OCI-LY7 (cell line): ENCODE data around the gene RAD51B.

ENCODE experiments used
- EZH2phosphoT487 ChIP-seq: fragments of 200-600 bp; sonication (generic); IDR thresholded peaks from 2 replicates; pipeline ENCODE4 v1.6.1; 2018; ENCODE audit warnings: low read depth, borderline replicate concordance, mild to moderate bottlenecking, mixed run types, antibody characterized with exemption, low read length, moderate library complexity, mixed read lengths
- TF ChIP-seq, protein P1 (sequence below): fragments of 200-600 bp; sonication (generic); conservative IDR thresholded peaks from 2 replicates; pipeline ENCODE4 v1.5.1; 2014; ENCODE audit warnings: mild to moderate bottlenecking, antibody characterized with exemption, low read length, moderate library complexity, mixed read lengths

DNA sequence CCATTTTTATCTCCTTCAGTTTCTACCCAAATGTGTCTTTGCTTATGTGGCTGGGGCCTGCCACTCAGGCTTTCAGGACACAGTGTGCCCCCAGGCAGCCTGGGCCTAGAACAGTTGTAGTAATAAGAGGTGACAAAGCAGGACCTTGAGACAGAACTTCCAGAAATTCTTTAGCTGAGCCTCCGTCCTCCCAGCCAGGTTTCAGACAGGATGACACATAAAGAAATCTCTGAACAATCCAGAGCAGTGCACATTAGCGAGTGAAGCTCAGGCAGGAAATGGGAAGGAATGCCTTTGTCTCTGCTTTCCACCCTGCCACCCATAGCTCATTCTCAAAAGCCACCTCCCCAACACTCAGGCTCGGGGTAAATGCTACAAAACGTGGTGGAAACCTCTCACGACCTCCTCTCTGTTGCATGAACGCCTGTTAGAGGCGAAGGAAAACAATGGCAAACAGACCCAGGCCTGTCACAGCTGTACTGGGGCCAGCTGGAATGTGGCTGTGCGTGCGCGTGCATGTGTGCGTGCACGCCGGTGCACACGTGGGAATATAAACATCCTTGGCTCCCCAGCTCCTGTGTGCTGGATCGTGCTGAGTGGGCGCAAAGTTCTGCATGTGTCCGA, 686.6 kb downstream of the RAD51B start:
- TF ChIP-seq, protein P1, sequence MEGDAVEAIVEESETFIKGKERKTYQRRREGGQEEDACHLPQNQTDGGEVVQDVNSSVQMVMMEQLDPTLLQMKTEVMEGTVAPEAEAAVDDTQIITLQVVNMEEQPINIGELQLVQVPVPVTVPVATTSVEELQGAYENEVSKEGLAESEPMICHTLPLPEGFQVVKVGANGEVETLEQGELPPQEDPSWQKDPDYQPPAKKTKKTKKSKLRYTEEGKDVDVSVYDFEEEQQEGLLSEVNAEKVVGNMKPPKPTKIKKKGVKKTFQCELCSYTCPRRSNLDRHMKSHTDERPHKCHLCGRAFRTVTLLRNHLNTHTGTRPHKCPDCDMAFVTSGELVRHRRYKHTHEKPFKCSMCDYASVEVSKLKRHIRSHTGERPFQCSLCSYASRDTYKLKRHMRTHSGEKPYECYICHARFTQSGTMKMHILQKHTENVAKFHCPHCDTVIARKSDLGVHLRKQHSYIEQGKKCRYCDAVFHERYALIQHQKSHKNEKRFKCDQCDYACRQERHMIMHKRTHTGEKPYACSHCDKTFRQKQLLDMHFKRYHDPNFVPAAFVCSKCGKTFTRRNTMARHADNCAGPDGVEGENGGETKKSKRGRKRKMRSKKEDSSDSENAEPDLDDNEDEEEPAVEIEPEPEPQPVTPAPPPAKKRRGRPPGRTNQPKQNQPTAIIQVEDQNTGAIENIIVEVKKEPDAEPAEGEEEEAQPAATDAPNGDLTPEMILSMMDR, result no peak
- no peak for TF ChIP-seq EZH2phosphoT487
